Adrenal gland (tissue), 5 donors: ENCODE results near the gene ANAPC1.
"Not testable (repeated sequence)": the region's sequence is repeated elsewhere in the genome, so short reads cannot be mapped to it uniquely, and the experiment has no call there.

ENCODE experiments used
- CTCF ChIP-seq, 6 experiments: fragments of 450-650 bp in 4 of 6; fragments of 200-600 bp in 2 of 6; sonication (generic) in 1 of 6; IDR thresholded peaks; 1 replicate in 5 of 6; 2 replicates in 1 of 6; pipeline versions ENCODE4 v1.5.1 to v1.8.0; 2016 to 2021; ENCODE audit warnings: antibody characterized with exemption in 6 of 6, mild to moderate bottlenecking in 2 of 6, moderate library complexity in 1 of 6
- POLR2A ChIP-seq, 2 donors: fragments of 450-650 bp; IDR thresholded peaks; one replicate each; pipeline ENCODE4 v1.6.1; 2017; ENCODE audit warnings: antibody characterized with exemption in 2 of 2, mild to moderate bottlenecking in 2 of 2, moderate library complexity in 1 of 2
- donor health status: DM: no; HTN: no; CAD: no.

- not testable (repeated sequence) for TF ChIP-seq CTCF, POLR2A (IDR thresholded peaks at IDR 0.05)
These were observed 139.2 kb downstream of the ANAPC1 start for GRCh38 chr2:111744751-111745150.
